ENCODE measurements around the gene MYLK2.

GRCh38 chr20:31863296-31864085 is 44.3 kb downstream of the MYLK2 start:
- TF ChIP-seq POLR2A (IDR thresholded peaks at IDR 0.05; ENCODE audit: low read depth, low read length), result no peak
- TF ChIP-seq TAF1 (IDR thresholded peaks at IDR 0.05; ENCODE audit: low read depth, low read length), result no peak
- TF ChIP-seq POLR2AphosphoS5 (IDR thresholded peaks at IDR 0.05; ENCODE audit: low read depth, low read length), result no peak
- no peak for TF ChIP-seq SPI1 (IDR thresholded peaks at IDR 0.05; ENCODE audit: low read depth, low read length)
- TF ChIP-seq PAX5 (IDR thresholded peaks at IDR 0.05; ENCODE audit: insufficient read depth, low read length, severe bottlenecking), result no peak
- TF ChIP-seq POU2F2 (IDR thresholded peaks at IDR 0.05; ENCODE audit: low read depth, low read length), result no peak
